SK-N-SH treated with all-trans-retinoic acid at 6 μM for 48 hours (cell line): ENCODE measurements around the gene PNPLA4.

Experiments used
- ARNTL ChIP-seq: fragments of 450-650 bp; formaldehyde crosslinking; IDR thresholded peaks from 2 replicates; pipeline ENCODE4 v1.5.0; 2020; ENCODE audit warnings: low read depth, mild to moderate bottlenecking, moderate library complexity, borderline replicate concordance
- CSDC2 ChIP-seq: fragments of 250-450 bp; sonication (Bioruptor Pico); IDR thresholded peaks from 2 replicates; pipeline ENCODE4 v1.5.0; 2020; ENCODE audit warnings: mild to moderate bottlenecking, moderate library complexity
- ISL1 ChIP-seq: fragments of 250-450 bp; sonication (Bioruptor Pico); IDR thresholded peaks from 2 replicates; pipeline ENCODE4 v2.1.2; 2022; ENCODE audit warnings: mild to moderate bottlenecking, moderate library complexity
- PPARA ChIP-seq: fragments of 250-450 bp; sonication (Bioruptor Pico); IDR thresholded peaks from 2 replicates; pipeline ENCODE4 v1.5.0; 2020; ENCODE audit warnings: mild to moderate bottlenecking, borderline replicate concordance
- ZFP3 ChIP-seq: fragments of 250-450 bp; sonication (Bioruptor Pico); IDR thresholded peaks from 2 replicates; pipeline ENCODE4 v1.5.0; 2020; ENCODE audit warnings: mild to moderate bottlenecking, moderate library complexity
- ZFP30 ChIP-seq: fragments of 450-650 bp; formaldehyde crosslinking; IDR thresholded peaks from 2 replicates; pipeline ENCODE4 v1.5.0; 2022; ENCODE audit warnings: mild to moderate bottlenecking, moderate library complexity

DNA sequence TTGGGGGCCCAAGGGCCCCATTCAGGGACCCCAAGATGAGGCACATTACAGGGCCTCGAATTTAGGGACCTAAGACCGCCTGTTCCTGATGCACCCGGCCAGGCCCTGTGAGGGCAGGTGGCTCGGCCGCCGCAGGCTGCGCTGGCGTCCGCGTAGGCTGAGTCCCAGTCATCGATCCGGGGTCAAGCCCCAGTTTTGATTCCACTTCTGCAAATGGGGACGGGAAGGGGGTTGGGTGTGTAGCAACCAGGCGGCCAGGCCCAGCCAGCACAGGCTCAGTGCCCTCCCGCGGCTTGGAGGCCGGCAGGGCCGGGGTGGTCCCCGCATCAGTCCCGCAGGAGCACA, 327 bp downstream of the PNPLA4 start:
- TF ChIP-seq ZFP3 (no peak), ZFP30 (no peak), ISL1 (CRISPR knock-in tag) (no peak), CSDC2 (CRISPR knock-in tag) (no peak), ARNTL (CRISPR knock-in tag) (no peak), PPARA (no peak)
